Measurements from ENCODE around the gene ACAP3.

Gene ACAP3

GRCh38 chr1:1244192-1244811 lies 63.4 kb downstream of the ACAP3 start:
- no peak for DNase-seq (ENCODE audit: low spot score)

GRCh38 chr1:1243807-1244191 lies 63.9 kb downstream of the ACAP3 start:
- DNase-seq (ENCODE audit: low spot score) = no peak

DNA sequence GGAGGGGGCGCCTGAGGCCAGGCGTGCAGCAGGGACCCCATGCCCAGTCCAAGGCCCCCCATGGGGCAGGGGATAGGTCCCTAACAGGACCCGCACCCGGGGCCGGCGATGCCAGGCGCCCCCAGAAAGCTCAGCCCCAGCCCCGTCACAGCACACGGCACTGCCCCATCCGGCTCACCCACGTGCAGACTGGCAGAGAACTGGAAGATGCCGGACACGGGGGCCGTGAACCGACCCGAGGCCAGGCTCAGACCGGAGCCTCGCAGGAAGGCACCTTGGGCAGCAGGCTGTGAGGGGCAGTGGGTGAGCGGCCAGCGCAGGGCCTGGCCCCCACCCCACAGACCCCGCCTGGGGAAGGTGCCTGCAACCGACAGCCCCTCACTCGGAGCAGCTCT lies 64.5 kb downstream of the ACAP3 start:
- no peak for DNase-seq (ENCODE audit: low spot score)

DNA sequence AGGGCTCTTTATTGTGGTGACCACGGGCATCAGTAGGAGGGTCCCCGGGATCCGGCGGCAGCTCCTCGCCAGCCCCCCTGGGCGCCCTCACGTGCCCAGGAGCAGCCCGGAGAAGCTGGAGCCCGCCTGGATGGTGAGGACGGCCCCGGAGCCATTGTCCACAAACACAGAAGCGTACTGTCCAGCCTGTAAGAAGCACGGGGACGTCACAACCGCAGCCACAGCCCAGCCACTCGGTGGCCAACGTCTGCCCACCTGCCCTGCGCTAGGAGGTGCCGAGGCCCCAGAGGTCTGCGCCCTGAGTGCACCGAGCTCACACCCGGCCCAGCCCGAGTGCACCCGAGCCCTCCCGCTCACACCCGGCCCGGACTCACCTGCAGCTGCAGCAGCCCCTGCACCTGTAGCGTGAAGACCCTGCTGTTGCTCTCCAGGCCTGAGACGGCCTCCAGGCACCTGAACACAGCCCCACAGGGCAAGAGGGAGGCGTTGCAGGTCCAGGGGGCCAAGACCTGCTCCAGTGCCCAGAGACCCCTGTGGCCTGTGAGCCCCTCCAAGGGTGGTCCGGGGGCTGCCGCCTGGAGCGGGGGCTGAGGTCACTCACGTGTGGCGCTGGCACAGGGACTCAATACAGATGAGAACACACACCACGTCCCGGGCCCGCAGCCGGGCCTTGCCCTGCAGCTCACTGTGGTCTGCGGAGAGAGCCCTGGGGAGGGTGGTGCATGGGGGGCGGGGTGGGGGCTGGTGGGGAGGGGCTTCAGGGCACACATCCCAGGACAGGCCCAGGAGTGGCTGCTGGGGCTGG lies 65.1 kb downstream of the ACAP3 start:
- DNase-seq (ENCODE audit: low spot score) = no peak

Data from D341Med (cell line).